ENCODE measurements around the gene C2orf15. TPM values are rescaled to one million over a fixed set of nuclear protein-coding genes. Genes with fewer than 3 reads are reported as not detected.

C2orf15 gene
- total and polyA plus RNA-seq, 4 donors: 0.24 to 0.65 (median 0.29) TPM

DNA sequence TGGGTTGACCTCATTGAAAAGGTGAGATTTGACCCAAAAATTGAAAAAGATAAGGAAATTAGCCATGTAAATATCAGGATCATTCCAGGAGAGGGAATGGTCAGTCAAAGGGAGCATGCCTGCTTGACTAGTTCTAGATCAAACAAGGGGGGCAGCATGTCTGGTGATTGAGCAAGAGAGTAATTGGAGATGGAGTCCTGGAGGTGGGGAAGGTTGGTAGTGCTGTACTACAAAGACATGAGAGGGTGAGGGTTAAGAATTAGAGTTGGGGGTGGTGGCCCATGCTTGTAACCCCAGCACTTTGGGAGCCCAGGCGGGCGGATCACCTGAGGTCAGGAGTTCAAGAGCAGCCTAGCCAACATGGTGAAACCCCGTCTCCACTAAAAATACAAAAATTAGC is 41.5 kb downstream of the C2orf15 start:
- Histone ChIP-seq H3K4me3 (ENCODE audit: low read depth in 1 of 3, low read length in 3 of 3) (no peak overlapping the region), H3K4me1 (ENCODE audit: control insufficient read depth in 4 of 4, insufficient read depth in 4 of 4, low read length in 3 of 4) (peaks cover 6 to 30% (median 16%) of the 10 kb centered on the region in 4 donors), H3K36me3 (ENCODE audit: control insufficient read depth in 4 of 4, insufficient read depth in 3 of 4, low read depth in 1 of 4, low read length in 3 of 4) (peaks cover 0 to 5% (median 2%) of the 10 kb centered on the region in 4 donors), H3K27ac (ENCODE audit: low read depth in 1 of 2, low read length in 2 of 2) (no peak overlapping the region), H3K27me3 (ENCODE audit: control insufficient read depth in 4 of 4, insufficient read depth in 4 of 4, low read length in 3 of 4) (no peaks in the 10 kb centered on the region), H3K9me3 (ENCODE audit: control insufficient read depth in 4 of 4, low read length in 3 of 4) (no peaks in the 10 kb centered on the region), H3K9ac (ENCODE audit: low read depth in 1 of 2, low read length in 2 of 2) (no peak overlapping the region)
- no peak for DNase-seq (ENCODE audit: low spot score)
- WGBS: 96% methylated on average over 3 of the region's 3 CpGs
- TF ChIP-seq GABPA (IDR thresholded peaks at IDR 0.05 in 1 of 2, conservative IDR thresholded peaks at IDR 0.05 in 1 of 2): no peak
- no peak for TF ChIP-seq EGR1 (IDR thresholded peaks at IDR 0.05; ENCODE audit: low read depth in 2 of 2)
- TF ChIP-seq, protein P1, sequence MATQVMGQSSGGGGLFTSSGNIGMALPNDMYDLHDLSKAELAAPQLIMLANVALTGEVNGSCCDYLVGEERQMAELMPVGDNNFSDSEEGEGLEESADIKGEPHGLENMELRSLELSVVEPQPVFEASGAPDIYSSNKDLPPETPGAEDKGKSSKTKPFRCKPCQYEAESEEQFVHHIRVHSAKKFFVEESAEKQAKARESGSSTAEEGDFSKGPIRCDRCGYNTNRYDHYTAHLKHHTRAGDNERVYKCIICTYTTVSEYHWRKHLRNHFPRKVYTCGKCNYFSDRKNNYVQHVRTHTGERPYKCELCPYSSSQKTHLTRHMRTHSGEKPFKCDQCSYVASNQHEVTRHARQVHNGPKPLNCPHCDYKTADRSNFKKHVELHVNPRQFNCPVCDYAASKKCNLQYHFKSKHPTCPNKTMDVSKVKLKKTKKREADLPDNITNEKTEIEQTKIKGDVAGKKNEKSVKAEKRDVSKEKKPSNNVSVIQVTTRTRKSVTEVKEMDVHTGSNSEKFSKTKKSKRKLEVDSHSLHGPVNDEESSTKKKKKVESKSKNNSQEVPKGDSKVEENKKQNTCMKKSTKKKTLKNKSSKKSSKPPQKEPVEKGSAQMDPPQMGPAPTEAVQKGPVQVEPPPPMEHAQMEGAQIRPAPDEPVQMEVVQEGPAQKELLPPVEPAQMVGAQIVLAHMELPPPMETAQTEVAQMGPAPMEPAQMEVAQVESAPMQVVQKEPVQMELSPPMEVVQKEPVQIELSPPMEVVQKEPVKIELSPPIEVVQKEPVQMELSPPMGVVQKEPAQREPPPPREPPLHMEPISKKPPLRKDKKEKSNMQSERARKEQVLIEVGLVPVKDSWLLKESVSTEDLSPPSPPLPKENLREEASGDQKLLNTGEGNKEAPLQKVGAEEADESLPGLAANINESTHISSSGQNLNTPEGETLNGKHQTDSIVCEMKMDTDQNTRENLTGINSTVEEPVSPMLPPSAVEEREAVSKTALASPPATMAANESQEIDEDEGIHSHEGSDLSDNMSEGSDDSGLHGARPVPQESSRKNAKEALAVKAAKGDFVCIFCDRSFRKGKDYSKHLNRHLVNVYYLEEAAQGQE (IDR thresholded peaks at IDR 0.05): no peak
- TF ChIP-seq, protein P2, sequence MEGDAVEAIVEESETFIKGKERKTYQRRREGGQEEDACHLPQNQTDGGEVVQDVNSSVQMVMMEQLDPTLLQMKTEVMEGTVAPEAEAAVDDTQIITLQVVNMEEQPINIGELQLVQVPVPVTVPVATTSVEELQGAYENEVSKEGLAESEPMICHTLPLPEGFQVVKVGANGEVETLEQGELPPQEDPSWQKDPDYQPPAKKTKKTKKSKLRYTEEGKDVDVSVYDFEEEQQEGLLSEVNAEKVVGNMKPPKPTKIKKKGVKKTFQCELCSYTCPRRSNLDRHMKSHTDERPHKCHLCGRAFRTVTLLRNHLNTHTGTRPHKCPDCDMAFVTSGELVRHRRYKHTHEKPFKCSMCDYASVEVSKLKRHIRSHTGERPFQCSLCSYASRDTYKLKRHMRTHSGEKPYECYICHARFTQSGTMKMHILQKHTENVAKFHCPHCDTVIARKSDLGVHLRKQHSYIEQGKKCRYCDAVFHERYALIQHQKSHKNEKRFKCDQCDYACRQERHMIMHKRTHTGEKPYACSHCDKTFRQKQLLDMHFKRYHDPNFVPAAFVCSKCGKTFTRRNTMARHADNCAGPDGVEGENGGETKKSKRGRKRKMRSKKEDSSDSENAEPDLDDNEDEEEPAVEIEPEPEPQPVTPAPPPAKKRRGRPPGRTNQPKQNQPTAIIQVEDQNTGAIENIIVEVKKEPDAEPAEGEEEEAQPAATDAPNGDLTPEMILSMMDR (IDR thresholded peaks at IDR 0.05; ENCODE audit: low read depth, low read length, missing input control): no peak

DNA sequence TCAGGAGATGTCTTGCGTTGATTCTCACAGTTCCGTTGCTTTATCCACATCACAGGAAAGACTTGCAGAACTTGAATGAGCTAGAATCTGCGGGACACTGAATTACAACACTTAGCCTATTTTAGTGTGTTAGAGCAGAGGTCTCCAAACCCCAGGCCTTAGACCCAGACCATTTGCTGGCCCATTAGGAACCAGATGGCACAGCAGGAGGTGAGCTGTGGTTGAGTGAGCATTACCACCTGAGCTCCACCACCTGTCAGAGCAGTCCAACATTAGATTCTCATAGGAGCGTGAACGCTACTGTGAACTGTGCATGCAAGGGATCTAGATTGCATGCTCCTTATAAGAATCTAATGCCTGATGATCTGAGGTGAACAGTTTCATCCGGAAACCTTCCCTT is 43.3 kb downstream of the C2orf15 start:
- no peak overlapping the region for H3K4me3 ChIP-seq (ENCODE audit: low read depth in 1 of 3, low read length in 3 of 3)
- H3K9ac ChIP-seq (ENCODE audit: low read depth in 1 of 2, low read length in 2 of 2): no peak overlapping the region
- no peak overlapping the region for H3K27ac ChIP-seq (ENCODE audit: low read depth in 1 of 2, low read length in 2 of 2)
- TF ChIP-seq, protein P3, sequence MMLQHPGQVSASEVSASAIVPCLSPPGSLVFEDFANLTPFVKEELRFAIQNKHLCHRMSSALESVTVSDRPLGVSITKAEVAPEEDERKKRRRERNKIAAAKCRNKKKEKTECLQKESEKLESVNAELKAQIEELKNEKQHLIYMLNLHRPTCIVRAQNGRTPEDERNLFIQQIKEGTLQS (IDR thresholded peaks at IDR 0.05): no peak
- TF ChIP-seq, protein P4, sequence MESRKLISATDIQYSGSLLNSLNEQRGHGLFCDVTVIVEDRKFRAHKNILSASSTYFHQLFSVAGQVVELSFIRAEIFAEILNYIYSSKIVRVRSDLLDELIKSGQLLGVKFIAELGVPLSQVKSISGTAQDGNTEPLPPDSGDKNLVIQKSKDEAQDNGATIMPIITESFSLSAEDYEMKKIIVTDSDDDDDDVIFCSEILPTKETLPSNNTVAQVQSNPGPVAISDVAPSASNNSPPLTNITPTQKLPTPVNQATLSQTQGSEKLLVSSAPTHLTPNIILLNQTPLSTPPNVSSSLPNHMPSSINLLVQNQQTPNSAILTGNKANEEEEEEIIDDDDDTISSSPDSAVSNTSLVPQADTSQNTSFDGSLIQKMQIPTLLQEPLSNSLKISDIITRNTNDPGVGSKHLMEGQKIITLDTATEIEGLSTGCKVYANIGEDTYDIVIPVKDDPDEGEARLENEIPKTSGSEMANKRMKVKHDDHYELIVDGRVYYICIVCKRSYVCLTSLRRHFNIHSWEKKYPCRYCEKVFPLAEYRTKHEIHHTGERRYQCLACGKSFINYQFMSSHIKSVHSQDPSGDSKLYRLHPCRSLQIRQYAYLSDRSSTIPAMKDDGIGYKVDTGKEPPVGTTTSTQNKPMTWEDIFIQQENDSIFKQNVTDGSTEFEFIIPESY (IDR thresholded peaks at IDR 0.05): no peak
- TF ChIP-seq EGR1 (IDR thresholded peaks at IDR 0.05; ENCODE audit: low read depth in 2 of 2): no peak
- no peak for DNase-seq (ENCODE audit: low spot score)
- no peaks in the 10 kb centered on the region for H3K27me3 ChIP-seq (ENCODE audit: control insufficient read depth in 4 of 4, insufficient read depth in 4 of 4, low read length in 3 of 4)
- H3K9me3 ChIP-seq (ENCODE audit: control insufficient read depth in 4 of 4, low read length in 3 of 4): no peaks in the 10 kb centered on the region
- H3K4me1 ChIP-seq (ENCODE audit: control insufficient read depth in 4 of 4, insufficient read depth in 4 of 4, low read length in 3 of 4): peaks cover 6 to 25% (median 14%) of the 10 kb centered on the region in 4 donors
- peaks cover 0 to 12% (median 3%) of the 10 kb centered on the region in 4 donors for H3K36me3 ChIP-seq (ENCODE audit: control insufficient read depth in 4 of 4, insufficient read depth in 3 of 4, low read depth in 1 of 4, low read length in 3 of 4)
- 81% methylated on average over 6 of the region's 6 CpGs for WGBS

DNA sequence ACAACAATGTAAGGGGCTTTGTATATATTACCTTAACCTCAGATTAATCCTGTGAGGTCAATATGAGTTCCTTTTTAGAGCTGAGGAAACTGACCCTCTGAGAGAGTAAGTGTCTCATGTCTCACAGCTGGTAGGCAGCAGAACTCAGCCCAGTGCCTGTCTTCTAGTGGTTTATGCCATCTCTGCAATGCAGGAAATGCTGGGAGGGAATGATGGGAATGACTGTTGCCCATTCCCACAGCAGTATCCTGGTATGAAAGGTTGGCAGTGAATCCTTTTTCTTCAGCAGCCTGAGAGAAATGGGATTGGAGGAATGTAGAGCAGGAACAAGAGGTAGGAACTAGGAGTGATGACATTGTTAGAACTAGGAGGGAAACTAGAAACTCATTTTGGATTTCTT is 45.5 kb downstream of the C2orf15 start:
- H3K9me3 ChIP-seq (ENCODE audit: control insufficient read depth in 4 of 4, low read length in 3 of 4): no peaks in the 10 kb centered on the region
- peaks cover 0 to 22% (median 7%) of the 10 kb centered on the region in 4 donors for H3K36me3 ChIP-seq (ENCODE audit: control insufficient read depth in 4 of 4, insufficient read depth in 3 of 4, low read depth in 1 of 4, low read length in 3 of 4)
- no peak for DNase-seq (ENCODE audit: low spot score)
- H3K9ac ChIP-seq (ENCODE audit: low read depth in 1 of 2, low read length in 2 of 2): no peak overlapping the region
- TF ChIP-seq, protein P5, sequence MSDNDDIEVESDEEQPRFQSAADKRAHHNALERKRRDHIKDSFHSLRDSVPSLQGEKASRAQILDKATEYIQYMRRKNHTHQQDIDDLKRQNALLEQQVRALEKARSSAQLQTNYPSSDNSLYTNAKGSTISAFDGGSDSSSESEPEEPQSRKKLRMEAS (IDR thresholded peaks at IDR 0.05): no peak
- TF ChIP-seq, protein P4 (IDR thresholded peaks at IDR 0.05): no peak
- no peak for TF ChIP-seq RXRA (IDR thresholded peaks at IDR 0.05)
- no peak for TF ChIP-seq TAF1 (conservative IDR thresholded peaks at IDR 0.05)
- no peak overlapping the region for H3K4me3 ChIP-seq (ENCODE audit: low read depth in 1 of 3, low read length in 3 of 3)
- H3K27ac ChIP-seq (ENCODE audit: low read depth in 1 of 2, low read length in 2 of 2): no peak overlapping the region
- peaks cover 2 to 12% (median 7%) of the 10 kb centered on the region in 4 donors for H3K4me1 ChIP-seq (ENCODE audit: control insufficient read depth in 4 of 4, insufficient read depth in 4 of 4, low read length in 3 of 4)
- no peaks in the 10 kb centered on the region for H3K27me3 ChIP-seq (ENCODE audit: control insufficient read depth in 4 of 4, insufficient read depth in 4 of 4, low read length in 3 of 4)

All from liver (tissue), 9 donors.